ENCODE results near the gene TUBB. TPM values are rescaled to one million over a fixed set of nuclear protein-coding genes. Genes with fewer than 3 reads are reported as not detected.

The TUBB gene
- total and polyA plus RNA-seq, 9 of the 15 experiments (the other 6 are each of a cell fraction or from before 2014, with no cell fraction given), result 971 to 2,870 (median 1,478) TPM

GRCh38 chr6:30717129-30717844 lies 2.9 kb upstream of the TUBB start, which contains the start of gene MDC1 (continued):
- TF ChIP-seq MAZ (CRISPR knock-in tag; conservative IDR thresholded peaks at IDR 0.05 in 1 of 2, IDR thresholded peaks at IDR 0.05 in 1 of 2) (peak; percentile 31 to 85), ASH1L (IDR thresholded peaks at IDR 0.05; ENCODE audit: borderline replicate concordance, low read depth, partially characterized antibody) (peak; percentile 87), ZNF77 (CRISPR knock-in tag; IDR thresholded peaks at IDR 0.05) (no peak), NFIC (IDR thresholded peaks at IDR 0.05) (peak; percentile 55), ARID4B (CRISPR knock-in tag; IDR thresholded peaks at IDR 0.05) (peak; percentile 98), ELK1 (CRISPR knock-in tag; IDR thresholded peaks at IDR 0.05) (no peak), PATZ1 (CRISPR knock-in tag; IDR thresholded peaks at IDR 0.05; ENCODE audit: borderline replicate concordance) (no peak), BACH1 (tag; IDR thresholded peaks at IDR 0.05) (peak; percentile 95), NEUROD1 (IDR thresholded peaks at IDR 0.05; ENCODE audit: borderline replicate concordance, low read depth, low read length, partially characterized antibody) (peak; percentile 83), ZNF551 (CRISPR knock-in tag; IDR thresholded peaks at IDR 0.05) (no peak), SMARCA4 (IDR thresholded peaks at IDR 0.05) (0 out of 2 replicates have a peak, but pooled peaks have one; percentile 77), SRSF3 (IDR thresholded peaks at IDR 0.05; ENCODE audit: insufficient read depth, low read length) (no peak), COPS2 (conservative IDR thresholded peaks at IDR 0.05) (no peak), SETDB1 (IDR thresholded peaks at IDR 0.05; ENCODE audit: low read length) (peak; percentile 92), TEAD2 (tag; IDR thresholded peaks at IDR 0.05) (no peak), ZNF764 (CRISPR knock-in tag; IDR thresholded peaks at IDR 0.05; ENCODE audit: low read depth) (no peak), DPF2 (IDR thresholded peaks at IDR 0.05) (peak; percentile 64; the same call in 1 of the 2 replicates), CBFA2T3 (IDR thresholded peaks at IDR 0.05) (peak; percentile 61), MED1 (CRISPR knock-in tag; IDR thresholded peaks at IDR 0.05; ENCODE audit: borderline replicate concordance) (no peak), HNRNPK (IDR thresholded peaks at IDR 0.05; ENCODE audit: low read depth, low read length, poor library complexity, severe bottlenecking) (no peak), ATF7 (IDR thresholded peaks at IDR 0.05) (peak; percentile 96), CEBPB (tag; IDR thresholded peaks at IDR 0.05) (no peak)

Data from K562 (cell line).